ENCODE measurements around the gene FANCE.

DNA sequence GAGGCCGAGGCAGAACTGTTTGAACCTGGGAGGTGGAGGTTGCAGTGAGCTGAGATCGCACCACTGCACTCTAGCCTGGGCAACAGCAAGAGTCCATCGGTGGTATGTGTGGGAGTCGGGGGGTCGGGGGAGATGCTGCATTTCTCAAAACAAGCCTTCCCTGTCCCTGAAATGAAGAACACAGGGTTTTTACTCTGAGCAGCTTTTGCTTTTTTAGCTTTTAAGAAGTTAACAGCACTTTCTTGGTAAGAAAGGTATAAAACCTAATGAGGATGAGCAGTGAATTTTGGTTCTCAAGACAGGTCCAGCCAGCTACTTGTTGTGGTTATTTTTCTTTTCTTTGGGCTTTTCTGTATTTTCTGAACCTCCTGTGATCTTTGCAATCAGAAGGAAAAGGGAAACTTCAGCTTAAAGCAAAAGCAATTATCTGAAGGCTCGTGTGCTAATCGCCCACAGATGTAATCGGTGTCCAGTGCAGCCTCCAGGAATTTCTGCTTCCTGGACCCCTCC lies 19.8 kb downstream of the FANCE start:
- TF ChIP-seq CTCF (IDR thresholded peaks at IDR 0.05; ENCODE audit: low read depth, low read length, poor library complexity, severe bottlenecking) (no peak), EZH2phosphoT487 (IDR thresholded peaks at IDR 0.05; ENCODE audit: borderline replicate concordance, low read length) (no peak)

Measured in DOHH2 (cell line).